ENCODE measurements around the gene ZSCAN23. TPM values are rescaled to one million over a fixed set of nuclear protein-coding genes. Genes with fewer than 3 reads are reported as not detected.
"Not testable (repeated sequence)": the region's sequence is repeated elsewhere in the genome, so short reads cannot be mapped to it uniquely, and the experiment has no call there.

Gene ZSCAN23
- total RNA-seq, 3 donors from 2014 or later = 0.46 to 0.76 (median 0.69) TPM

GRCh38 chr6:28462401-28462800 is 19.1 kb upstream of the ZSCAN23 start:
- no peak for ATAC-seq
- peaks cover 4% of the 10 kb centered on the region for H3K4me1 Mint-ChIP-seq (ENCODE audit: low read depth)
- no peak overlapping the region for H3K4me3 Mint-ChIP-seq
- no peak for DNase-seq
- peaks cover 47% of the 10 kb centered on the region for H3K27me3 Mint-ChIP-seq (ENCODE audit: low read depth)
- H3K9me3 Mint-ChIP-seq = no peaks in the 10 kb centered on the region
- no peaks in the 10 kb centered on the region for H3K36me3 Mint-ChIP-seq (ENCODE audit: insufficient read depth)

GRCh38 chr6:28458568-28458967 is 15.3 kb upstream of the ZSCAN23 start:
- Mint-ChIP-seq H3K4me1 (ENCODE audit: low read depth) (peaks cover 4% of the 10 kb centered on the region), H3K27me3 (ENCODE audit: low read depth) (peaks cover 58% of the 10 kb centered on the region), H3K36me3 (ENCODE audit: insufficient read depth) (no peaks in the 10 kb centered on the region), H3K9me3 (no peaks in the 10 kb centered on the region), H3K4me3 (no peak overlapping the region)
- DNase-seq = no peak
- no peak for ATAC-seq

- Mint-ChIP-seq H3K27me3 (ENCODE audit: low read depth) (peaks cover 41% of the 10 kb centered on the region), H3K4me3 (no peak overlapping the region), H3K9me3 (peaks cover 8% of the 10 kb centered on the region), H3K36me3 (ENCODE audit: insufficient read depth) (peaks cover 3% of the 10 kb centered on the region), H3K4me1 (ENCODE audit: low read depth) (peaks cover 15% of the 10 kb centered on the region)
- DNase-seq = no peak
- no peak for ATAC-seq
Observed at GRCh38 chr6:28449056-28449455, 5.8 kb upstream of the ZSCAN23 start.

GRCh38 chr6:28447512-28447906 is 4.2 kb upstream of the ZSCAN23 start:
- not testable (repeated sequence) for DNase-seq; H3K9me3 Mint-ChIP-seq; ATAC-seq; H3K4me3 Mint-ChIP-seq; H3K36me3 Mint-ChIP-seq (ENCODE audit: insufficient read depth)
- peaks cover 30% of the 10 kb centered on the region for H3K4me1 Mint-ChIP-seq (ENCODE audit: low read depth)
- peaks cover 40% of the 10 kb centered on the region for H3K27me3 Mint-ChIP-seq (ENCODE audit: low read depth)

GRCh38 chr6:28446818-28447511 is 3.7 kb upstream of the ZSCAN23 start:
- H3K36me3 Mint-ChIP-seq (ENCODE audit: insufficient read depth) = peaks cover 3% of the 10 kb centered on the region
- peaks cover 42% of the 10 kb centered on the region for H3K27me3 Mint-ChIP-seq (ENCODE audit: low read depth)
- peaks cover 8% of the 10 kb centered on the region for H3K9me3 Mint-ChIP-seq
- ATAC-seq (no peak), DNase-seq (no peak)
- peaks cover 30% of the 10 kb centered on the region for H3K4me1 Mint-ChIP-seq (ENCODE audit: low read depth)
- peak overlapping the region; percentile 75 for H3K4me3 Mint-ChIP-seq

- ATAC-seq; DNase-seq; H3K9me3 Mint-ChIP-seq; H3K4me3 Mint-ChIP-seq; H3K36me3 Mint-ChIP-seq (ENCODE audit: insufficient read depth): not testable (repeated sequence)
- Mint-ChIP-seq H3K4me1 (ENCODE audit: low read depth) (peaks cover 30% of the 10 kb centered on the region), H3K27me3 (ENCODE audit: low read depth) (peaks cover 34% of the 10 kb centered on the region)
Observed at GRCh38 chr6:28444759-28445158, 1.5 kb upstream of the ZSCAN23 start.

GRCh38 chr6:28442586-28442985 is 705 bp downstream of the ZSCAN23 start:
- Mint-ChIP-seq H3K27me3 (ENCODE audit: low read depth) (peaks cover 40% of the 10 kb centered on the region), H3K4me1 (ENCODE audit: low read depth) (peaks cover 26% of the 10 kb centered on the region), H3K9me3 (peaks cover 8% of the 10 kb centered on the region), H3K4me3 (peak overlapping the region; percentile 98), H3K36me3 (ENCODE audit: insufficient read depth) (peaks cover 3% of the 10 kb centered on the region)
- ATAC-seq = no peak
- no peak for DNase-seq

GRCh38 chr6:28436404-28436803 is 6.9 kb downstream of the ZSCAN23 start:
- H3K4me3 Mint-ChIP-seq = no peak overlapping the region
- peaks cover 7% of the 10 kb centered on the region for H3K27me3 Mint-ChIP-seq (ENCODE audit: low read depth)
- ATAC-seq (no peak), DNase-seq (no peak)
- no peaks in the 10 kb centered on the region for H3K9me3 Mint-ChIP-seq
- peaks cover 4% of the 10 kb centered on the region for H3K36me3 Mint-ChIP-seq (ENCODE audit: insufficient read depth)
- H3K4me1 Mint-ChIP-seq (ENCODE audit: low read depth) = no peaks in the 10 kb centered on the region

- peaks cover 3% of the 10 kb centered on the region for H3K27me3 Mint-ChIP-seq (ENCODE audit: low read depth)
- ATAC-seq (no peak), DNase-seq (no peak)
- no peaks in the 10 kb centered on the region for H3K9me3 Mint-ChIP-seq
- no peaks in the 10 kb centered on the region for H3K4me1 Mint-ChIP-seq (ENCODE audit: low read depth)
- H3K4me3 Mint-ChIP-seq = no peak overlapping the region
- peaks cover 4% of the 10 kb centered on the region for H3K36me3 Mint-ChIP-seq (ENCODE audit: insufficient read depth)
Observed at GRCh38 chr6:28433119-28433518, 10.2 kb downstream of the ZSCAN23 start.

GRCh38 chr6:28429781-28430180 is 13.5 kb downstream of the ZSCAN23 start:
- Mint-ChIP-seq H3K4me3 (no peak overlapping the region), H3K27me3 (ENCODE audit: low read depth) (peaks cover 3% of the 10 kb centered on the region), H3K36me3 (ENCODE audit: insufficient read depth) (peaks cover 2% of the 10 kb centered on the region), H3K9me3 (no peaks in the 10 kb centered on the region), H3K4me1 (ENCODE audit: low read depth) (peaks cover 7% of the 10 kb centered on the region)
- DNase-seq (no peak), ATAC-seq (no peak)

- Mint-ChIP-seq H3K36me3 (ENCODE audit: insufficient read depth) (no peaks in the 10 kb centered on the region), H3K4me1 (ENCODE audit: low read depth) (peaks cover 7% of the 10 kb centered on the region), H3K27me3 (ENCODE audit: low read depth) (peaks cover 17% of the 10 kb centered on the region), H3K4me3 (no peak overlapping the region), H3K9me3 (no peaks in the 10 kb centered on the region)
- no peak for DNase-seq
- ATAC-seq = peak; percentile 67 to 87
Observed at GRCh38 chr6:28425944-28426541, 17.2 kb downstream of the ZSCAN23 start.

- ATAC-seq (no peak), DNase-seq (no peak)
- Mint-ChIP-seq H3K4me3 (no peak overlapping the region), H3K27me3 (ENCODE audit: low read depth) (peaks cover 21% of the 10 kb centered on the region), H3K9me3 (no peaks in the 10 kb centered on the region), H3K36me3 (ENCODE audit: insufficient read depth) (no peaks in the 10 kb centered on the region), H3K4me1 (ENCODE audit: low read depth) (peaks cover 7% of the 10 kb centered on the region)
Observed at GRCh38 chr6:28424163-28424562, 19.1 kb downstream of the ZSCAN23 start.

- Mint-ChIP-seq H3K4me3 (no peak overlapping the region), H3K36me3 (ENCODE audit: insufficient read depth) (no peaks in the 10 kb centered on the region), H3K27me3 (ENCODE audit: low read depth) (peaks cover 21% of the 10 kb centered on the region), H3K4me1 (ENCODE audit: low read depth) (peaks cover 7% of the 10 kb centered on the region), H3K9me3 (no peaks in the 10 kb centered on the region)
- no peak for ATAC-seq
- no peak for DNase-seq
Observed at GRCh38 chr6:28423546-28423945, 19.7 kb downstream of the ZSCAN23 start.

- Mint-ChIP-seq H3K4me3 (no peak overlapping the region), H3K4me1 (ENCODE audit: low read depth) (no peaks in the 10 kb centered on the region), H3K9me3 (no peaks in the 10 kb centered on the region), H3K36me3 (ENCODE audit: insufficient read depth) (no peaks in the 10 kb centered on the region), H3K27me3 (ENCODE audit: low read depth) (peaks cover 27% of the 10 kb centered on the region)
- ATAC-seq (no peak), DNase-seq (no peak)
Observed at GRCh38 chr6:28413681-28414080, 29.6 kb downstream of the ZSCAN23 start.

GRCh38 chr6:28410767-28411166 is 32.5 kb downstream of the ZSCAN23 start:
- no peaks in the 10 kb centered on the region for H3K36me3 Mint-ChIP-seq (ENCODE audit: insufficient read depth)
- no peaks in the 10 kb centered on the region for H3K9me3 Mint-ChIP-seq
- H3K4me1 Mint-ChIP-seq (ENCODE audit: low read depth) = peaks cover 2% of the 10 kb centered on the region
- H3K4me3 Mint-ChIP-seq = no peak overlapping the region
- H3K27me3 Mint-ChIP-seq (ENCODE audit: low read depth) = peaks cover 26% of the 10 kb centered on the region
- DNase-seq (no peak), ATAC-seq (no peak)
